OCI-LY7 (cell line): ENCODE results near the gene ZW10. TPM values are rescaled to one million over a fixed set of nuclear protein-coding genes. Genes with fewer than 3 reads are reported as not detected.

ENCODE experiments used
- small RNA-seq: library from RNA; depleted of rRNA; stranded (forward); fragments of <200 nt; gene quantifications from one replicate; pipeline ENCODE3, GENCODE V24; 2014
- total RNA-seq, 2 experiments: library from RNA; depleted of rRNA in 1 of 2; stranded (reverse); fragments of >200 nt in 1 of 2; shearing (Covaris generic) in 1 of 2; gene quantifications; 2 replicates each; pipeline ENCODE4 v1.2.3, GENCODE V29; 2014 to 2022

Gene ZW10
- total RNA-seq, 2 experiments from 2014 or later: 18.9 to 19.9 TPM

Small RNAs within 50 kb of the gene (small RNA-seq; reads per million reads assigned to genes)
- not detected for gene LRRC37A13P
- not detected for gene RPS29P19

Other genes with a start within 250 kb of the ZW10 start
- 0.50 and 1.8 TPM in 2 replicates for gene TMPRSS5, start 67.4 kb downstream of the ZW10 start, total RNA-seq (2014; rRNA removed; shearing (Covaris generic))
- 0.33 and 0.65 TPM in 2 replicates for gene TMPRSS5, start 67.4 kb downstream of the ZW10 start, total RNA-seq (2022)
- gene CLDN25, start 6.1 kb upstream of the ZW10 start, total RNA-seq (2014; rRNA removed; shearing (Covaris generic)): not detected in 2 replicates
- not detected in 2 replicates for gene CLDN25, start 6.1 kb upstream of the ZW10 start, total RNA-seq (2022)
- gene USP28, start 101.9 kb upstream of the ZW10 start, total RNA-seq (2014; rRNA removed; shearing (Covaris generic)): 26.8 and 36.8 TPM in 2 replicates
- gene USP28, start 101.9 kb upstream of the ZW10 start, total RNA-seq (2022): 32.6 and 37.1 TPM in 2 replicates
- gene HTR3B, start 131.1 kb upstream of the ZW10 start, total RNA-seq (2014; rRNA removed; shearing (Covaris generic)): not detected in 2 replicates
- gene HTR3B, start 131.1 kb upstream of the ZW10 start, total RNA-seq (2022): not detected in 2 replicates
- not detected in 2 replicates for gene HTR3A, start 201.4 kb upstream of the ZW10 start, total RNA-seq (2014; rRNA removed; shearing (Covaris generic))
- gene HTR3A, start 201.4 kb upstream of the ZW10 start, total RNA-seq (2022): not detected in 2 replicates